ENCODE results near the gene ACAP2. TPM values are rescaled to one million over a fixed set of nuclear protein-coding genes. Genes with fewer than 3 reads are reported as not detected.

Gene ACAP2
- total RNA-seq, 3 donors from 2014 or later (not counting 1 experiment from before 2014, with no cell fraction given): 103 to 132 (median 128) TPM

- no peaks in the 10 kb centered on the region for H3K27me3 ChIP-seq (ENCODE audit: control insufficient read depth, insufficient read depth, low read length)
- Mint-ChIP-seq H3K4me3 (no peak overlapping the region), H3K27me3 (ENCODE audit: low read depth in 2 of 2) (no peaks in the 10 kb centered on the region), H3K4me1 (no peaks in the 10 kb centered on the region), H3K9me3 (no peaks in the 10 kb centered on the region), H3K36me3 (no peaks in the 10 kb centered on the region), H3K27ac (no peak overlapping the region)
- DNase-seq (no peak), ATAC-seq (no peak)
- no peaks in the 10 kb centered on the region for H3K9me3 ChIP-seq (ENCODE audit: control insufficient read depth, insufficient read depth, low read length)
- no peak for TF ChIP-seq CTCF (IDR thresholded peaks at IDR 0.05)
- H3K4me1 ChIP-seq (ENCODE audit: control insufficient read depth, insufficient read depth, low read length): no peaks in the 10 kb centered on the region
- intact Hi-C loops (cut with micrococcal nuclease): no loop called here
- no peak overlapping the region for H3K27ac ChIP-seq (ENCODE audit: low read length)
- peaks cover 7% of the 10 kb centered on the region for H3K36me3 ChIP-seq (ENCODE audit: control insufficient read depth, insufficient read depth, low read length)
- 72% methylated on average over 6 of the region's 6 CpGs for WGBS (ENCODE audit: insufficient coverage)
- no peak overlapping the region for H3K4me3 ChIP-seq (ENCODE audit: low read length)
These were observed 130.1 kb downstream of the ACAP2 start for GRCh38 chr3:195312714-195313113.

DNA sequence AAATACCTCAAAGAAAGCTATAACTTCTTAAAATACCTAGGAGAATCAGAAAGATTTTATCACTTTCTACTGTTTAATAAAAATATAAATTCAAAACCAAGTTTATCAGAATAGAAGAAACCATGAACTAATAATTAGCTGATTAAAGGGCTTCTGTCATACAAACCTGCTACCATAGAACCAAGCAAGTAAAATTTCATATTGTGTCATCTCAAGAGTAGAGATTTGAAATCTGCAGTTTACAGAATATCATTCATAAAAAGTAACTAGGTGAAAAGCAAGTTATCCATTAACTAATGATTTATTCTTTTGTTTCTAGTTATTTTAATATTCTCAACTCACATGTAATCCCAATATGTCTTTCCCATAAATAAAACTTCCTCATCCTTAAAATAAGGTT, 135.1 kb downstream of the ACAP2 start:
- no peak overlapping the region for H3K27ac ChIP-seq (ENCODE audit: low read length)
- ATAC-seq (no peak), DNase-seq (no peak)
- intact Hi-C loops (cut with micrococcal nuclease): no loop called here
- no peaks in the 10 kb centered on the region for H3K27me3 ChIP-seq (ENCODE audit: control insufficient read depth, insufficient read depth, low read length)
- Mint-ChIP-seq H3K4me3 (no peak overlapping the region), H3K4me1 (peaks cover 0 to 5% of the 10 kb centered on the region in 2 donors), H3K36me3 (no peaks in the 10 kb centered on the region), H3K27me3 (ENCODE audit: low read depth in 2 of 2) (no peaks in the 10 kb centered on the region), H3K9me3 (no peaks in the 10 kb centered on the region), H3K27ac (no peak overlapping the region)
- peaks cover 25% of the 10 kb centered on the region for H3K36me3 ChIP-seq (ENCODE audit: control insufficient read depth, insufficient read depth, low read length)
- no peaks in the 10 kb centered on the region for H3K4me1 ChIP-seq (ENCODE audit: control insufficient read depth, insufficient read depth, low read length)
- no peak for TF ChIP-seq CTCF (IDR thresholded peaks at IDR 0.05)
- H3K9me3 ChIP-seq (ENCODE audit: control insufficient read depth, insufficient read depth, low read length): no peaks in the 10 kb centered on the region
- H3K4me3 ChIP-seq (ENCODE audit: low read length): no peak overlapping the region

DNA sequence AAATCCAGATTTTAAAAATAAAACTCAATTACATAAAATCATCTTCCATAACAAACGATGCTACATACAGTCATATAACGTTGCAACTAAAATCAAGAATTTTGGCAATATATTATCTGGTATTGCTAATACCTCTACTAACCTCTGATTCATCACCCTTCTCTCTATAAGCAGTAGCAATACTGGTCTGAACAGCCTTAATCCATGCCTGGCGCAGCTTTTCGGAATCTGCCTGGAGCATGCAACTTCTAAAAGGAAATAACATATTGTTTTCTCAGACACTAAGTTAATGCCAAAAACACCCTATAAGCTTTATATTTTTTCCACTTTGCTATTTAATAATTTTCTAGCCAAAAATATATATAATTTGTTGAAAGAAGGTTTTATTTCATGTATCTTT, 136.5 kb downstream of the ACAP2 start:
- H3K36me3 Mint-ChIP-seq: no peaks in the 10 kb centered on the region
- Histone ChIP-seq H3K9me3 (ENCODE audit: control insufficient read depth, insufficient read depth, low read length) (no peaks in the 10 kb centered on the region), H3K36me3 (ENCODE audit: control insufficient read depth, insufficient read depth, low read length) (peaks cover 39% of the 10 kb centered on the region), H3K4me3 (ENCODE audit: low read length) (no peak overlapping the region), H3K27me3 (ENCODE audit: control insufficient read depth, insufficient read depth, low read length) (no peaks in the 10 kb centered on the region), H3K4me1 (ENCODE audit: control insufficient read depth, insufficient read depth, low read length) (no peaks in the 10 kb centered on the region), H3K27ac (ENCODE audit: low read length) (no peak overlapping the region)
- no peaks in the 10 kb centered on the region for H3K9me3 Mint-ChIP-seq
- no peak overlapping the region for H3K27ac Mint-ChIP-seq
- WGBS (ENCODE audit: insufficient coverage): 94% methylated on average over 4 of the region's 4 CpGs
- no peak for TF ChIP-seq CTCF (IDR thresholded peaks at IDR 0.05)
- DNase-seq: no peak
- peaks cover 0 to 5% of the 10 kb centered on the region in 2 donors for H3K4me1 Mint-ChIP-seq
- ATAC-seq: no peak
- H3K4me3 Mint-ChIP-seq: no peak overlapping the region
- intact Hi-C loops (cut with micrococcal nuclease): no loop called here
- H3K27me3 Mint-ChIP-seq (ENCODE audit: low read depth in 2 of 2): no peaks in the 10 kb centered on the region

GRCh38 chr3:195302431-195302830, 140.4 kb downstream of the ACAP2 start:
- 96% methylated on average over 2 of the region's 3 CpGs for WGBS (ENCODE audit: insufficient coverage)
- Histone ChIP-seq H3K27me3 (ENCODE audit: control insufficient read depth, insufficient read depth, low read length) (no peaks in the 10 kb centered on the region), H3K27ac (ENCODE audit: low read length) (no peak overlapping the region), H3K4me1 (ENCODE audit: control insufficient read depth, insufficient read depth, low read length) (no peaks in the 10 kb centered on the region), H3K9me3 (ENCODE audit: control insufficient read depth, insufficient read depth, low read length) (no peaks in the 10 kb centered on the region), H3K4me3 (ENCODE audit: low read length) (no peak overlapping the region), H3K36me3 (ENCODE audit: control insufficient read depth, insufficient read depth, low read length) (peaks cover 49% of the 10 kb centered on the region)
- DNase-seq (no peak), ATAC-seq (no peak)
- Mint-ChIP-seq H3K27me3 (ENCODE audit: low read depth in 2 of 2) (no peaks in the 10 kb centered on the region), H3K4me3 (no peak overlapping the region), H3K36me3 (no peaks in the 10 kb centered on the region), H3K27ac (no peak overlapping the region), H3K9me3 (no peaks in the 10 kb centered on the region), H3K4me1 (peaks cover 0 to 11% of the 10 kb centered on the region in 2 donors)
- intact Hi-C loops (cut with micrococcal nuclease): no loop called here
- TF ChIP-seq CTCF (IDR thresholded peaks at IDR 0.05): no peak
